NT2/D1 (cell line): ENCODE measurements around the gene GSTM1.
"Not testable (repeated sequence)": the region's sequence is repeated elsewhere in the genome, so short reads cannot be mapped to it uniquely, and the experiment has no call there.

Source experiments
- YY1 ChIP-seq: IDR thresholded peaks from 2 replicates; pipeline ENCODE4 v1.6.1; 2011; ENCODE audit not compliant: insufficient read length, insufficient read depth
- ZNF274 ChIP-seq: IDR thresholded peaks from 2 replicates; pipeline ENCODE4 v1.6.1; 2011; ENCODE audit warnings: mild to moderate bottlenecking, low read depth, low read length

DNA sequence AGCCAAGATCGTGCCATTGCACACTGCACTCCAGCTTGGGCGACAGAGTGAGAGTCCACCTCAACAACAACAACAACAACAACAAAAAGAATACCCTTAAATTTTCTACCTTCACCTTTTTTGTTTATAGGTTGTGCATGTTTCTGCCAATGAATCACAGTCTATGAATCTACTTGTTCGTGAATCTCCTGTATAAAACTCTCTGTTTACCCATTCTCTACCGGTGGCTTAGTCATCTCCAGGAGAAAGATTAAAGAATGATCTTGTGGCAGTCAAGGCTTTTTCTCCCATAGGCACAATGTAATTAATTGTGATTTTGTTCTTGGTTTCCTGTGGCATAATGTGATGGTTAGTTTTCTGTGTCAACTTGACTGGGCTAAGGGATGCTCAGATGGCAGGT, 10.2 kb downstream of the GSTM1 start:
- not testable (repeated sequence) for TF ChIP-seq ZNF274, YY1
